HG03565 (cell line): ENCODE results near the gene MGAT4A.

Experiments
- ATAC-seq: cut with Tn5 transposase; IDR thresholded peaks from one replicate; pipeline ENCODE4 v1.9.1; 2021; ENCODE audit warnings: mild to moderate bottlenecking, moderate library complexity; ENCODE audit not compliant: unreplicated experiment

Gene MGAT4A

GRCh38 chr2:98579926-98580325, 151.0 kb downstream of the MGAT4A start:
- no peak for ATAC-seq

DNA sequence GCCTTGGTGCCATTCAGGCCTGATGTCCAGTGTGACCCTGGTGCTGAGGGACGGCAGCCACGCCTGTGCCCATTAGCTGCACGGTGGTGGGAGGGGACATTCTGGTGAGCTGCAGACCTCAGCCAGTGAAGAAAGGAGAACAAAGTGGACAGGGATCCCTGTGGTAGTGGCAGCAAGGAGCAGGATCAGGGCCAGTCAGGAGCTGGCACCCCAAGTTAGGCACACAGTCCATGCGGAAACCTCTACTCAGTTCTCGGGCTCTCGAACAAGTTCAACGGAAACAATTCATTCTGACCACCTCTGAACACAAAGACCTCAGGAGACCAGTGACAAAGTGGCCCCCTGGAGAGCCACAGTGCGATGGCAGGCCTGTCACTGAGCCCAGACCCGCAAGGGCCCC, 152.7 kb downstream of the MGAT4A start:
- no peak for ATAC-seq

DNA sequence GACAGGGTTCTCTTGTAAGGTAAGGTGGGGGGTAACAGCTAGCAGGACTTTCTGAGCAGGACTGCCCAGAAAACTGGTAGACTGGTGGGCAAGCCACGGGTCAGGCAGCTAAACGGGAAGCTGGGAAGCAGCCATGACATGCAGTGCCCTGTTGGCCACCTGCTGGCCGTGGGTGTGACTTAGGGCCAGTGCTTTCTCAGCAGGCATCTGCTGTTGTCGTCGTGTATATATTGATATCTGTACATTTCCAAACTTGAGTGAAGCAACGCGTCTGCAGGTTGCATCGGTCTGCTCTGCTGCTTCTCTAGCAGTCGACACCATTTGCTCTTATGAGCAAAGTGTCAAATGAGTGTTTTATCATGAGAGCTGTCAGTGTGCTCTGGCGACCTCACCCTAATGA, 153.6 kb downstream of the MGAT4A start:
- no peak for ATAC-seq

- ATAC-seq = no peak
Measured at GRCh38 chr2:98576666-98577312, 154.1 kb downstream of the MGAT4A start.

- ATAC-seq = no peak
Measured at GRCh38 chr2:98573426-98573825, 157.5 kb downstream of the MGAT4A start.

DNA sequence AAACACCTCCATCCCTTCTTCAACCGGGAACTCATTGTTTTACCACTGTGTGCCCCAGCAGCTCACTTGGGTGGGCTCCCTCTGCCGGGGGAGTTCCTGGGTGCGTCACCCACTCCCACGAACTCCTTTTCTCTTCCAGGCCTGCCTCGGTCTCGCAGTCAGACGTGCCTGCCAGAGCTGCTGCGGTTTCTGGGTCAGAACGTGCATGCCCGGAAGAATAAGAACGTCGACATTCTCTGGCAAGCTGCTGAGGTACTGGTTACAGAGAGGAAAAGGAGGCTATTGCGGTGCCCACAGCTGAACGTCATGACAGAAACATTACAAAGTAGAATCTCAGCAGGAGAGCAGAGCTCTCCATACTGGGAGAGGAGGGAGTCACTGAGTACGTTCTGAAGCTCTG, 158.3 kb downstream of the MGAT4A start:
- ATAC-seq = no peak

DNA sequence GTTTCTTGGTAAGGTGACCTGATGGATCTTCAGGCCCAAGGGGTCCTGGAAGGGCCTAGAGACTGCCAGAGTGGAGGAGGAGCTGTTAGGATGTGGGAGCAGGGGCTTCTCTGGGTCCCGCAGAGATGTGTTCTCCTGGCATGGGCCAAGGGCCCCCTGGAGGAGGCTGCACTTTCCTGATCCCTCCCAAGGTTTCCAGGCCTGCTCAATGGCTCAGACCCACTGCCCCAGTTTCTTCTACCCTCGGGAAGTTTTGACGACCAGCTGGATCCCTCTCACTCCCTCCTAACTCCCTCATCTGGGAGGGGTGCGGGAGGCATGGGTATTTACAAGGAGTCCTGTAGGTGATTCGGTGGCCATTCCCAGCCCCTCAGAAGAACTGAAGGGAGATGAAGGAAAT, 158.7 kb downstream of the MGAT4A start:
- ATAC-seq = no peak

GRCh38 chr2:98571796-98572195, 159.1 kb downstream of the MGAT4A start:
- ATAC-seq = no peak

- no peak for ATAC-seq
Measured at GRCh38 chr2:98571121-98571701, 159.7 kb downstream of the MGAT4A start.

GRCh38 chr2:98570356-98570755, 160.6 kb downstream of the MGAT4A start:
- ATAC-seq = no peak

DNA sequence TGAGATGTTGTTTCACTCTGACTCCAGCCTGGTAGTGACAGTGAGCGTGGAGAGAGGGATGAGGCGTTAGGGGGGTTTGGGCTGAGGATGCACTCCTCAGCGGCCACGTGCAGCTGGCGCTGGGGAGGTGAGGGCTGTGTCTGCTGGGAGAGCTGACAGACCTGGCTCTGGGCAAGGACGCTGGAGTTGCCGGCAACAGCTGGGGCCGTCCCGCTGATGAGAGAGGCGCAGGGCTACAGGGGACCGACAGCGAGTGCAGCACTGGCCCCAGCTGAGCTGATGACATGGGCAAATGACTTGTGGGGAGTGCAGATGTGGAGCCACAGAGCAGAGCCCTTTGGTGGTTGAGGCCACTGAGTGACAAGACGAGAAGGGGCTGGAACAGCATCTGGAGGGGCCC, 161.0 kb downstream of the MGAT4A start:
- no peak for ATAC-seq

DNA sequence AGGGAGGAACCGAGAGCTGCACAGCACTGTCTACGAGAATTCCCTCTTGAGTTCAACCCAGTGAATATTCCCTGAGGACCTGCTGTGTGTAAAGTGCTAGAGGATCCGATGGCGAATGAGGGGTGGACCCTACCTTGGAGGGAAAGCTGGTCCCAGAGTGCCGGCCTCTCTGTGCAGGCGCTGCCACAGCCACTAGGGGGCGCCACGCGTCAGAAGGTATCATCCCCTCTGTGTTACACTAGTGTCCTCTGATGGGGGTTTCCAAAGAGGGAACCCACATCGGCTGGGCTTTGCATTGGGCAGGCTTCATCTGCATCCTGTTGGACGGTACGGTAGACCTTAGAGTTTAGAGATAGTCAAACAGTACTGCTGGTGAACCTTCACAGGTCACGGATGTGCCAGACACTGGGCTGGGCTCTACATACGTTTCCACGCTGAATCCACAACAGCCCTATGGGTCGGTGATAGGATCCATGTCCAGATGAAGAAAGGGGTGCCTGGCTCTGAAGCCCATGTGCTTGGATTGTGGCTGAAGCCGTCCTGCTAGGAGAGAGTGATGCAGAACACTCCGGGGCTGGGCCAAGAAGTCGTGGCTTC, 161.6 kb downstream of the MGAT4A start:
- ATAC-seq = no peak
